DMS153 treated with DMSO at 0.1 percent for 48 hours (cell line): ENCODE data around the gene XAF1.
"Not testable (repeated sequence)": the region's sequence is repeated elsewhere in the genome, so short reads cannot be mapped to it uniquely, and the experiment has no call there.

ENCODE experiments used
- DNase-seq: peaks from one replicate; lab custom pipeline; 2025; ENCODE audit not compliant: unreplicated experiment; lab: John Stamatoyannopoulos, UW

Gene XAF1

GRCh38 chr17:6797718-6798351 lies 42.0 kb downstream of the XAF1 start:
- no peak for DNase-seq

GRCh38 chr17:6799738-6800137 lies 43.9 kb downstream of the XAF1 start:
- DNase-seq, result no peak

GRCh38 chr17:6800422-6801027 lies 44.7 kb downstream of the XAF1 start:
- DNase-seq, result no peak

GRCh38 chr17:6811510-6811909 lies 55.7 kb downstream of the XAF1 start:
- DNase-seq, result no peak

GRCh38 chr17:6812295-6812694 lies 56.4 kb downstream of the XAF1 start:
- DNase-seq, result no peak

GRCh38 chr17:6815775-6816174 lies 59.9 kb downstream of the XAF1 start:
- no peak for DNase-seq

- not testable (repeated sequence) for DNase-seq
These were observed 60.5 kb downstream of the XAF1 start for GRCh38 chr17:6816368-6816767.

- no peak for DNase-seq
These were observed 63.1 kb downstream of the XAF1 start for GRCh38 chr17:6818938-6819337.

- no peak for DNase-seq
These were observed 67.2 kb downstream of the XAF1 start for GRCh38 chr17:6823011-6823442.
